Activated CD4-positive, alpha-beta T cell treated with anti-CD3 and anti-CD28 coated beads, Interleukin-2, amount 50 U/mL, for 1 hour (primary cell): ENCODE results near the gene PLPP1.

Source experiments
- DNase-seq: peaks from one replicate; pipeline ENCODE4 v3.0.0-alpha.2; 2020

The PLPP1 gene

DNA sequence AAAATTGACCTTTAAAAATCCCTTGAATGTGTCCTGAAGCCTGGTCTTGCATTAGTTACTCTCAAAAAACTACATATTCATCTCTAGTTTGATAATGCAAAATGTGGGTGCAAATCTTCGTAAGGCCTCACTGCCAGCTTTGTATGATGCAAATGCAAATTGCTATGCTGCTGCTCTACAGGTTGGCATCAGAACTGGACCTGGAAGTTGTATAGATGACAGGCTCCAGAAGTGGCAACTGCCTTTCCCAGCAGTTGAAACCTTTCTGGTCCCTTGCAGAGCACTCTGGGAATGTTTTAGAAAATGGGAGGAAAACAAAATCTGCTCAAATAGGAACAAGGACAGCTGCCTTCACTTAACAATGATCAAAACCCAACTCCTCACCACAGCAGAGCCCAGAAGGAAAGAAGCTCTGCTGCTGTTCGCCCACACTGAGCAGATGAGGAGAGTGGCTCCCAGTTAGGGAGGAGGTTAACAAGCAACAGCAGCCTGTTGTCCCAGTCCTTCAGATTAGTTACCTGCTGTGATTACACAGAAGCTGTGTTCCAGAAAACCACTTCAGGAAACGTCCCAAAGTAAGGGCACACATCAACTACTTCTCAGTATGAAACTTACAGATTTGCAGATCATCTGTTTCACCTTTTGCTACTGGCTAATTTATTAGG lies 93.5 kb downstream of the PLPP1 start:
- no peak for DNase-seq

DNA sequence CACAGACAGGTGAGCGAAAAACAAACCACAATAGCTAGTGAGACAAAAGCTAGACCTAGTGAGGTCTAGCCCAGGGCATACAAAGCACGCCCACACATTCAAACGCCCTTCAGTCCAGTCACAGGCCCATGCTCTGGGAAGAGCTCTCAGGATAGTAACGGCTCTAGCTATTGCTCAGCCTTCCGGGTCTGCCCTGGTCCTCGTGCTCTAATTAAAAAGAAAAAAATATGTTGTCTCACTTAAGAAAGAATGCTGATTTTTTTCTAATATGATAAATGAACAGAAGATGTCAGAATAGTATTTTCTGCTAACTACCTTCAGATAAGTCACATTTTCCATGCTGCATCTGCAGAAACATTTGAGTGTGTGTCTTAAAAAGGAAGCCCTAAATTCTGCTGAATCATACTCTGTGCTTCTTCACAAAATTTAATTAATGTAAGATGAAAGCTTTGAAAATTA lies 94.5 kb downstream of the PLPP1 start:
- DNase-seq, result no peak

GRCh38 chr5:55438998-55439397 lies 95.8 kb downstream of the PLPP1 start:
- DNase-seq, result no peak

DNA sequence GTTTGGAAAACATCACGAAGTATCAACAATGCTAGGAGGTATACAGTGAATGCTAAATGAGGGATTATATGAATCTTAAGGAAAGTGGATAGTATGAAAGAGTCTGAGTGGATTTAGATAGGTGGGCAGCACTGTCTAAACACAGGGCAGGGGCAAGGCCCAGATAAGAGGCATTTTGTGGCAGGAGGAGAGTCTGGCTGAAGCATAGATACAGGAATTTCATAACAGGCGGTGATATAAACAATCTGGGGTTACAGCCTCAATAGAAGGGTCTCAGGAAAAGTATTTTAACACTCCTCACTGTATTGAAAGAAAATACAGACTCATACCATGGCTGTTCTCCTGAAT lies 96.9 kb downstream of the PLPP1 start:
- no peak for DNase-seq

DNA sequence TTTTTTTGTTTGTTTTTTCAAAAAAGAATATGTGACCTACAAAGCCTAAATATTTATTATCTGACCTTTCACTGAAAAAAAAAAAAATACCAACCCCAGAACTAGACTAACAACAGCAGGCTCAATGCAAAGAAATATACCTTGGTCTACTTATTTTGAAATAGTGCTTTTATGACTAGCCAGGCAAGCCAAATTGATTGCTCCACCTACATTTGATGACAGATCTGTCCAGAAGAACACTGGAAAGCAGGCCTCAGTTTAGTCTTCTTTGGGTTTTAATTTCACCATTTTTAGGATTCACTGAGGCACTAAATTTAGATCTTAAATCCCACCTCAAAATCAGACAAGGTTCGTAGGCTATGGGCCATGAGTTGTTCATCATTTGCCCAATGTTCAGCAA lies 97.3 kb downstream of the PLPP1 start:
- no peak for DNase-seq

- DNase-seq, result no peak
These were observed 102.2 kb downstream of the PLPP1 start for GRCh38 chr5:55432549-55432948.

DNA sequence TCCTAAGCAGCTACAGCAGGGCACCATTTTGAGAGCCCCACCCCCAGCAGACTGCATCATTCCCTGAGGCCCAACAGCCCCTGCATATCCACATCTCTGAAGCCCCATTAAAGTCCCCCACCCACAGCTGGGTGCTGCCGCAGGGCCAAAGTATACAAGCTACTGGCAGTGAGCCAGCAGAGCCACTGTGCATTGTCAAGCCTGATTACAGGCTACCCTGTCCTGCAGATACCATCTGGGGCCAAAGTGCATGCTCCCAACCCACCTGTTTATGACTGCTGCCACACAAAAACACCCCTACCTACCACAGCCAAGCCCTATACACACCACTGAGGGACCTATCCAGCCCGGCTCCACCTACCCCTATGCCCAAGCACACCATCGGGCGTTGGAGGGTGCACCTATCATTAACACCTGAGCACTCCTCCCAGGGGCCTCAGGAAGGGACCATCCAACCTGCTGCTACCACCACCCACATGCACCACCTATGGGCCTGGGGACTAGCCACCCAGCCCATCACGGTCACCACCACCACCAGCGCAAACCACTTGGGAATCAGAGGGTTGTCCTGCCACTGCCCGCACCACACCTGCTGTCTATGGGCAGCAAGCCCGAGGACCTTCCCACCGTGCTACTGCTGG lies 105.0 kb downstream of the PLPP1 start:
- no peak for DNase-seq

- DNase-seq, result no peak
These were observed 105.5 kb downstream of the PLPP1 start for GRCh38 chr5:55429221-55429612.

GRCh38 chr5:55427157-55427556 lies 107.6 kb downstream of the PLPP1 start:
- DNase-seq, result no peak

DNA sequence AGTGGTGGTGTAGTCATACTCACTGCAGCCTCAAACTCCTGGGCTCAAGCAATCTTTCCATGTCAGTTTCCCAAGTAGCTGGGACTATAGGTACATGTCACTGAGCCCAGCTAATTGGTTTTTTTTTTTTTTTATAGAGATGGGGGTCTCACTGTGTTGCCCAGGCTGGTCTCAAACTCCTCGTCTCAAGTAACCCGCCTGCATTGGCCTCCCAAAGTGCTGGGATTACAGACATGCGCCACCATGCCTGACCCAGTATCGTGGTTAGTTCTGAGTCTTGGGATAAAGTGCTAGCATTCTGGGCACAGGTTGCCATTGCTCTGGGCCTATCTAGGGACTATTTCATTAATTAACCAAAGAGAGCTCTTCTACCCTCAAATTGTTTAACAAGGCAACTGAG lies 108.3 kb downstream of the PLPP1 start:
- DNase-seq, result no peak

DNA sequence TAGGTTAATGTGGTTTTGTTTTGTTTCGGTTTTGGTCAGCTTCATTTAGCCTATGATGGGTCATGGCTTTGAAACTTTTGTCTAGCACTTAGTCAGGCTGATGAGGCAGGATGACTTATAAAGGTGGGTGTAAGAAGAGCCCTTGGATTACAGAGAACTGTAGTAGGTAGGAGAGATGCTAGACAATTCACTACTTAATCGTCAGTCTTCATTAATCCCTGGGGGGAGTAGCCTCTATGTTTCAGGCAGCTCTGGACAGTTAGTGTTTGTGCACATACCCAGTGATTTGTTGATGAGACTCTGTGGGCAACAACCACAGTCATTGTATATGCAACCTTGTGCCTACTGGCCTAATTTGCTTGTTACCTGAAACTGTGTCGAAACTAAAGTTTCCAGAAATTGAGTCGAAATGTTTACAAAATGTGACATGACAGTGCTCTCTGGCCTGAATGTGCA lies 113.7 kb downstream of the PLPP1 start:
- no peak for DNase-seq

DNA sequence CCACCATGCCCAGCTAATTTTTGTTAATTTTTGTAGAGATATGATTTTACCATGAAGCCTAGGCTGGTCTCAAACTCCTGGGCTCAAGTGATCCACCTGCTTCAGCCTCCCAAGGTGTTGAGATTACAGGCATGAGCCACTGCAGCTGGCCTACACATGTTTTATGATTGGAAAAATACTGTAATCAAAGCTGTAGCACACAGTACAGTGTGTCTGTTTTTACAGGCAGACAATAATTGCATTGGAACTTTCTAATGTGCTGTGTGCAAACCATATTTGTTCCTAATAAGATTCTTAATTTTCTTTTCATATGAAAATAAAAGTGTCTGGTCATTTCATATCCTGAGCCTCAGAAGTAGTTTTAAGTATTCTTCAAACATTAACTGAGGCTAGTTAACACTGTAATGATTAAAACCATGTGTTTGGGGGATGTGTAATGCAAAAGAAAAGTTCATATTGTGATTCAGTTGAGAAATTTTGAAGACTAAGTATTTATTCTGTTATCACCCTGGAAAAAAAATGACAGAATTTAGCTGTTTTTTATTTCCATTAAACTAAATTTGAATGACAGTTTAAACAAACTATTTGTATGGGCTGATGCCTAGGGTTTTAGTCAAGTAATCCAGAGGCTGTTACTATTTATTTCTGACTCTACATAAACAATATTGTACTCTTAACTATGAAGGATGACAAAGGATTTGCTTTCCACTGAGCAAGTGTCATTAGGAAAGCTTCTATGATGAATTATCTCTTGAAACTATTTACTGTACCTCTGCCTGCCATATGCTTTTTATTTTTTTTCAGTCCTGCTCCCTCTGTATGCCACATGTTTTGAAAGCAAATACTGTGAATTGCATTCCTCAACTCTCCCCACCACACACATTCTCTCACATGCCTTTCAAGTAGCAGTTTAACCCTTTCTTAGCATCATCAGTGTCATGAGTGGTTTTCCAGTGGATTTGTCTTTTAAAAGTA lies 115.5 kb downstream of the PLPP1 start:
- DNase-seq, result no peak

GRCh38 chr5:55416306-55416705 lies 118.5 kb downstream of the PLPP1 start:
- DNase-seq, result no peak

GRCh38 chr5:55415071-55415470 lies 119.7 kb downstream of the PLPP1 start:
- no peak for DNase-seq

DNA sequence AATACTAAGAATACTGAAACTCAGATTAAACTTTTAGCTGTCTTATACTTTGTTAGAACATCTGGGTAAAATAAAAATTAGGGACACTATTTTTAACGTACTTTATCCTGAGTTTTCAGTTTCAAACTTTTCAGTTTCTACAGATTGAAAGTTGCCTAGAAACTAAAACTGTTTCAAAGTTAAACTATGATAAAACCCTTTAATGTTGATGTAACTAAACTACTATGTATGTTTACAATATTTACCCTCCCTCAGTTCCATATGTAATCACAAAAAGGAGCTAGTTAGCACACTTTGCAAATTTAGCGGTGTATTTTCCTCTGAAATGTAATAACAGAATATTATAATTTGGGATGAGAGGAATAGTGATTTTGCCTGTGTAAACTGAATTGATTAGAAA lies 121.1 kb downstream of the PLPP1 start:
- DNase-seq, result no peak

- no peak for DNase-seq
These were observed 122.9 kb downstream of the PLPP1 start for GRCh38 chr5:55411876-55412275.

DNA sequence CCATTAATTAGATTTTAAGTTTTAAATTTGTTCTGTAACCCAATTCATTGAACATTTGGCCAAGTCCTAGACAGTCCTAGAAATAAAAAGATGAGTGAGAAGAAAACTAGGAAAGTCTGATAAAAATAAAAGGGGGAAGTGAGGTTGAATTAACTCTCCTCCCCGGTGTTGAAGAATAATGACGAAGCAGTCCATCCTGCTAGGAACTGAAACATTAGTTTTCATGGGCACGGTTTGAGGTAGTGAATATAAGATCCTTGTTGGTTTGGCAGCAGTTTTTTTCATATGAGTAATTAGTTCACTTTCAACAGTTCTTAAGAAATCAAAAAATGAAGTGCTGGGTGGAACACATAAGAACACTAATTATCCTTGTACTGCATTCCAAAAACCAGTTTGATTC lies 123.9 kb downstream of the PLPP1 start:
- no peak for DNase-seq

DNA sequence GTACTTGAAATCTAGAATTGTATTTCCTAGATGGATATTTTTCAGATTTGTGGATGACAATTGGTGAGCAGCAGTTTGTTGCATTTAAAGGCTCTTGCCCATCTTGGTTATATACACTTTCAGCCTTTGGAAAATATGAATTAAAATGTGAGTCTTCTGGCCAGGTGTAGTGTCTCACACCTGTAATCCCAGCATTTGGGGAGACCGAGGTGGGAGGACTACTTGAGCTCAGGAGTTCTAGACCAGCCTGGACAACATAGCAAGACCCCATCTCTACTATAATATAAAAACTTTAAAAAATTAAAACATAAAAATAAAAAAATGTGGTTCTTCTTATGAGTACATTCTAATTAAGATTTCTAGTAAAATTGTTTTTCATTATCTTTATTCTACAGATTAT lies 125.0 kb downstream of the PLPP1 start:
- no peak for DNase-seq

GRCh38 chr5:55407984-55408383 lies 126.8 kb downstream of the PLPP1 start:
- no peak for DNase-seq

GRCh38 chr5:55407059-55407684 lies 127.6 kb downstream of the PLPP1 start:
- no peak for DNase-seq

GRCh38 chr5:55406292-55406691 lies 128.5 kb downstream of the PLPP1 start:
- no peak for DNase-seq

DNA sequence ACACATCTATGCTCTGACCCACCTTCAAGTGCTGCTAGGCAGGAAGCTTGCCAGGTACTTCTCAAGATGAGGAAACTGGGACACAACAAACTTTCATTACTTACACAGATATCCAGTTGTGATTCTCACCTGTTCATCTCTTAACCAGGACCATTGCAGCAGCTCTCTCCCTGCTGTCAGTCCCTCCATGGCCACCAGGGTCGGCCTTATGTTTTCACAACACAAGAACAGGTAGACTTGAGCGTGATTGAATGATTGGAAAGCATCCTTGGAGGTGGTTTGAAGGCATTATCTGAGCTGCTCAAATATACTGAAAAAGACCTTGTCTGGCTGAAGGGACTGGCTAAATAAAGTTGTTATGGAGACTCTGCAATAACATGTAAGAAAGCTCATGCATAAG lies 132.6 kb downstream of the PLPP1 start:
- no peak for DNase-seq

- no peak for DNase-seq
These were observed 141.1 kb downstream of the PLPP1 start for GRCh38 chr5:55393501-55394175.
